ENCODE measurements around the gene SLC22A23. TPM values are rescaled to one million over a fixed set of nuclear protein-coding genes. Genes with fewer than 3 reads are reported as not detected.
"Not testable (repeated sequence)": the region's sequence is repeated elsewhere in the genome, so short reads cannot be mapped to it uniquely, and the experiment has no call there.

Gene SLC22A23
- total RNA-seq, 1 donor, result 9.0 TPM

DNA sequence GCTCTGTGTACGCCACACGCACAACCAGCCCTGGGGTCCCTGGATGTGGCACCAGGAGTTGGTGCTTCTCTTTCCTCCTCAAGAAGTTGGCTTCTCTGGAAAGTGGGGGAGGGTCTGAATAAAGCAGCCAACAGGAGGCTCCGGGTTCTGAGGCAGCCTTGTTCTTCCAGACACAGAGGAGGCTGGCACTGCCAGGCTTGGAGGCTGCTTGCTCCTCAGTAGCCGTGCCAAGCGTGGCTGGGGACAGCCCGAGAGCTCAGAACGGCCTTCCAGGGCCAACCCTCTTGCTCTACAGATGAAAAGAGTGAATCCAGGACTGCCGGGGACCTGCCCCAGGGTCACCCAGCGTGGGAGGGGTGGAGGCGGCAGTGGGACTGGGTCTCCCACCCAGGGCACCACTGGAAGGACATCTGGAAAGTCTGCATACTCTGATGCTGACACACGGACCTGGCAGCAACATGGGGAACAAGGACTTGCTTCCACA is 70.4 kb downstream of the SLC22A23 start:
- DNase-seq (ENCODE audit: low read depth), result no peak
- H3K4me3 ChIP-seq (ENCODE audit: low read depth, low read length), result no peak overlapping the region
- TF ChIP-seq CTCF (IDR thresholded peaks at IDR 0.05; ENCODE audit: insufficient read depth, low read length), result no peak

DNA sequence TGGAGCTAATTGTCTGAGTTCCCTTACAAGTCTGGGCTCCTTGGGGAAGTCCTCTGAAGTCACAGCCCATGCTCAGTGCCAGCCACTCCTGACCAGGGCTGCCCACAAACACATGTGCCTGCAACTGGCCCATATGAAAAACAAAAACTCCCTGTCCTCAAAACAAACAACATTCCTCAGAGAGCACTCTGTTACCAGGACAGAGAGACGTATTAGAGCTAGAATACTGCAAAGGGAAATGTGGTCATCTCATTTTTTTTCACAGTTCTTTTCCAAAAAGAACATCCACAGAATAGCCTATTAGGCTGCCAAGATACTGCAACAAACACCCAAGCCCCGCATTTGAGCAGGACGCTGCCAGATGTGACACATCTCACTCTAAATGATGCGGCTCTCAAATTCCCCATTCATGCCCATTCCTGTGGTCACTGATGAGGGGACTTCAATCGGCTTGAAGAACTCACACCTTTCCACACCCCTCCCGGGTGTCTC is 71.1 kb downstream of the SLC22A23 start:
- no peak for TF ChIP-seq CTCF (IDR thresholded peaks at IDR 0.05; ENCODE audit: insufficient read depth, low read length)
- DNase-seq (ENCODE audit: low read depth), result no peak
- no peak overlapping the region for H3K4me3 ChIP-seq (ENCODE audit: low read depth, low read length)

DNA sequence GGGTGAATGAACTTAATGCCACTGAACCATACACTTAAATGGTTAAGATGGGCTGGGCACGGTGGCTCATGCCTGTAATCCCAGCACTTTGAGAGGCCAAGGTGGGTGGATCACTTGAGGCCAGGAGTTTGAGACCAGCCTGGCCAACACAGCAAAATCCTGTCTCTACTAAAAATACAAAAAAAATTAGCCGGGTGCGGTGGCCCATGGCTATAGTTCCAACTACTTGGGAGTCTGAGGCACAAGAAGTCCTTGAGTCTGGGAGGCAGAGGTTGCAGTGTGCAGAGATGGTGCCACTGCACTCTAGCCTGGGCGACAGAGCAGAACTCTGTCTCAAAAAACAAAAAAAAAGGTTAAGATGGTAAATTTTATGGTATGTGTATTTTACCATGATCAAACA is 71.7 kb downstream of the SLC22A23 start:
- DNase-seq (ENCODE audit: low read depth); H3K4me3 ChIP-seq (ENCODE audit: low read depth, low read length): not testable (repeated sequence)

DNA sequence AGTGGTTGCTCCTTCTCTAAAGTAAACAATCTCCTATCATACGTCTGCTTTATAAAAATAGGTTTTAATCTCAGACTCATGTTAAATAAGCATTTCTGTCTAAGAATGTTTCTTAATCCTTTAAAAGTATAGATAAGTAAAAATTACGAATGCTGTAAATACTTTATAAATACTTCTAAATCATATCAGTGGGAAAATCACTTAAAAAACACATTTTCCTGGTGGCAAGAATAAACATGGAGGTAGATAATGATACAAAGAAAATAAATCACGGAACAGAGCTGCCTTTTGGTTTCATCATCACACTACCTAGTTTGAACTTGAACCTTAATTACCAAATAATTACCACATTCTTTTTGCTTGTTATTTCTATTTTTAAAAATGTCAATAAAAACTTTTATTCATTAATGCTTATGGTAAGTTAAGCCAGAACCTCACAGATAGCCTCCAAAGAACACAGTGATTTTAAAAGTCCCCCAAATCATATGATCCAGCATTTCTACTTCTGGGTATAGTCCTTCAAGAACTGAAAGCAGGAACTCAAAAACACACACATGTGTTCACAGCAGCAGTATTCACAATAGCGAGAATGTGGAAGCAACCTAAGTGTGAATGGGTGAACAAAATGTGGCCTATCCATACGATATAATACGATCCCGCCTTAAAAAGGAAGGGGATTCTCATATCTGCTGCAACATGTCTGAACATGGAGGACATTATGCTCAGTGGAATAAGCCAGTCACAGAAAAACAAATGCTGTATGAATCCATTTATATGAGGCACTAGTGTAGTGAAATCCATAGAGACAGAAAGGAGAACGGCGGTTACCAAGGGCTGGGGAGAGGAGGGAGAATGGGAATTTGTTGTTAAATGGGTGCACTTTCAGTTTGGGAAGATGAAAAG is 72.4 kb downstream of the SLC22A23 start:
- DNase-seq (ENCODE audit: low read depth), result no peak
- TF ChIP-seq CTCF (IDR thresholded peaks at IDR 0.05; ENCODE audit: insufficient read depth, low read length), result no peak
- no peak overlapping the region for H3K4me3 ChIP-seq (ENCODE audit: low read depth, low read length)

DNA sequence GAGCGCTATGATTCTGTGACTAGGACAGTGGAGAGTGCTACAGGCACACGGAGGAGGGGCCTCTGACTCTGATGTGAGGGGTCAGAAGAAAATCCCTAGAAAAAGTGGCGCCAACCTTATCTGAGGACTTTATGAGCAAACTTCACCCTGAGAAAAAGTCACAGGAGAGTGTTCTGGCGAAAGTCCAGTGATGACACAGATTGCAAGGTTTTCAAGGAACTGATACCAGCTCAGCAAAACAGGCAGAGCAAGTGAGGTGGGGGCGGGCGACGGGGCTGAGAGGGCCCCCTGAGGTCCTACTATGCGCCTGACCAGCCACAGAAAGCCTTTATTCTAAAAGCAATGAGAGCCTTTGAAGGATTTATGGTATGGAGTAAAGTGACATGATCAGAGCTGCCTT is 73.3 kb downstream of the SLC22A23 start:
- peak; percentile 76 for DNase-seq (ENCODE audit: low read depth)
- no peak overlapping the region for H3K4me3 ChIP-seq (ENCODE audit: low read depth, low read length)
- TF ChIP-seq CTCF (IDR thresholded peaks at IDR 0.05; ENCODE audit: insufficient read depth, low read length), result no peak

DNA sequence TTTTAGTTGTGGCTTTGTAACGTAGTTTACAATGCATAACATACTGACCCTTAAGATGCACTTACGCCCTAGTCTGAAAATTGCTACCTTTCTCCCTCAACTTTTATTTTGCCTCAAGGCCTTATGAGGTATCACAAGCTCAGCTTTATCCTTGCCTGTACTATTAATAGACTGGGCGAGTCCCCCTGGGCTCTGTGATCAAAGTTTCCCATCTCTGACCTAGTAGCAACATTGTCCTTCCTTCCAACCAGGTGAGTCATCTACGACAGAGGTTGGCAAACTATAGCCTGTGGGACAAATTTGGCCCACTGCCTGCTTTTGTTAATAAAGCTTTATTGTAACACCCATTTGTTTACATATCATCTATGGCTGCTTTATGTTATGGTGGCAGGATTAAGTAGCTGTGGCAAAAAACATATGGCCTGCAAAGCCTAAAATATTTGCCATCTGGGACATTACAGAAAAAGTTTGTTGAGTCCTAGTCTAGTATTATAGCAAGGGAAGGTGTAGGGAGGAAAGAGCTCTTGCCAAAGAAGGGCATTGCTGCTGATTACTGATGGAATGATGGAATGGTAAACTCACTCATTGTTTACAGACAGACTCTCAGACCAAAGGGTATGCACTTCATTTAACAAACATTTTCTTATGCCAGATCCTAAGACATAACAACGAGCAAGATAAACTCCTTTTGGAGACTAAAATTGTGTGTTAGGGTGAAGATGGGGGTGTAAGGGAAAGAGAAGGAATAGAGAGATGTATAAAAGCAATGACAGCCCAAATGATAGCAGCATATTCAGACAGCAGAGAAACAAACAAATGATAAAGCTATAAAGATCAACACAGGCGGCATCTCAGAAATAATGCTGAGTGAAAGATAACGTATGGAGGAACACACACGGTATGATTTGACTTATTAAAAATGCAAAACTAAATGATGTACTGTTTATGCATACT is 74.2 kb downstream of the SLC22A23 start:
- peak; percentile 41 for DNase-seq (ENCODE audit: low read depth)
- H3K4me3 ChIP-seq (ENCODE audit: low read depth, low read length), result no peak overlapping the region
- TF ChIP-seq CTCF (IDR thresholded peaks at IDR 0.05; ENCODE audit: insufficient read depth, low read length), result no peak

Data from fibroblast of the aortic adventitia (primary cell).